Mammary epithelial cell (primary cell): ENCODE data around the gene LCE5A.

Source experiments
- CTCF ChIP-seq, 2 donors: IDR thresholded peaks in 1 of 2; conservative IDR thresholded peaks in 1 of 2; 2 replicates each; pipeline ENCODE4 v1.5.1; 2011 to 2012; ENCODE audit warnings: inconsistent platforms in 2 of 2, low read length in 2 of 2, mild to moderate bottlenecking in 2 of 2, control low read depth in 1 of 2, low read depth in 1 of 2; ENCODE audit not compliant: insufficient read depth in 1 of 2; ENCODE audit errors: extremely low read depth in 1 of 2
- EZH2 ChIP-seq: IDR thresholded peaks from 2 replicates; pipeline ENCODE4 v1.6.1; 2012; ENCODE audit warnings: low read length, inconsistent platforms, borderline replicate concordance

- TF ChIP-seq CTCF (conservative IDR thresholded peaks at IDR 0.05 in 1 of 2, IDR thresholded peaks at IDR 0.05 in 1 of 2; ENCODE audit: extremely low read depth in 1 of 2, insufficient read depth in 1 of 2, low read depth in 1 of 2, low read length in 2 of 2), result no peak
- TF ChIP-seq EZH2, result no peak
Observed at GRCh38 chr1:152505083-152505482, 5.5 kb upstream of the LCE5A start.
